MM.1S (cell line): ENCODE measurements around the gene CNNM3.

Source experiments
- DNase-seq: peaks from one replicate; pipeline ENCODE4 v3.0.0-alpha.2; 2015
- H2AFZ ChIP-seq: fragments of 300-600 bp; sonication (generic); 2 replicates; pipeline ENCODE4 v1.6.0; 2016; ENCODE audit warnings: antibody characterized with exemption, low read length
- H3F3A ChIP-seq: fragments of 300-600 bp; sonication (generic); 2 replicates; pipeline ENCODE4 v1.6.1; 2016; ENCODE audit warnings: mild to moderate bottlenecking, antibody characterized with exemption, low read length, moderate library complexity, mixed read lengths; ENCODE audit not compliant: insufficient read depth
- H3K27ac ChIP-seq: fragments of 300-600 bp; sonication (generic); 2 replicates; pipeline ENCODE4 v1.5.1; 2016; ENCODE audit warnings: mild to moderate bottlenecking, low read length
- H3K27me3 ChIP-seq: fragments of 300-600 bp; sonication (generic); replicated peaks from 2 replicates; pipeline ENCODE4 v1.6.0; 2016; ENCODE audit warnings: low read length; ENCODE audit not compliant: insufficient read depth
- H3K36me3 ChIP-seq: fragments of 300-600 bp; sonication (generic); replicated peaks from 2 replicates; pipeline ENCODE4 v1.6.1; 2016; ENCODE audit warnings: mild to moderate bottlenecking, low read length, mixed read lengths; ENCODE audit not compliant: insufficient read depth
- H3K4me1 ChIP-seq: fragments of 300-600 bp; sonication (generic); 2 replicates; pipeline ENCODE4 v1.6.1; 2016; ENCODE audit warnings: low read length, mixed read lengths
- H3K4me2 ChIP-seq: fragments of 300-600 bp; sonication (generic); 2 replicates; pipeline ENCODE4 v1.6.0; 2016; ENCODE audit warnings: low read depth, low read length
- H3K4me3 ChIP-seq: fragments of 300-600 bp; sonication (generic); 2 replicates; pipeline ENCODE4 v1.5.1; 2016; ENCODE audit warnings: low read length, mixed read lengths
- H3K79me2 ChIP-seq: fragments of 300-600 bp; sonication (generic); 2 replicates; pipeline ENCODE4 v1.6.1; 2016; ENCODE audit warnings: mixed run types, low read length, mixed read lengths
- H3K9ac ChIP-seq: fragments of 300-600 bp; sonication (generic); 2 replicates; pipeline ENCODE4 v1.6.1; 2016; ENCODE audit warnings: low read length, mixed read lengths
- H3K9me2 ChIP-seq: fragments of 300-600 bp; sonication (generic); replicated peaks from 2 replicates; pipeline ENCODE4 v1.6.1; 2016; ENCODE audit warnings: mild to moderate bottlenecking, low read length, mixed read lengths; ENCODE audit not compliant: insufficient read depth
- H3K9me3 ChIP-seq: fragments of 300-600 bp; sonication (generic); replicated peaks from 2 replicates; pipeline ENCODE4 v1.6.1; 2016; ENCODE audit warnings: mild to moderate bottlenecking, low read length, mixed read lengths; ENCODE audit not compliant: insufficient read depth
- H4K20me1 ChIP-seq: fragments of 300-600 bp; sonication (generic); 2 replicates; pipeline ENCODE4 v1.6.1; 2016; ENCODE audit warnings: mild to moderate bottlenecking, low read length, moderate library complexity, mixed read lengths; ENCODE audit not compliant: insufficient read depth
- EZH2 ChIP-seq: fragments of 300-600 bp; sonication (generic); optimal IDR thresholded peaks from 2 replicates; pipeline ENCODE3; 2017; ENCODE audit warnings: low read depth, mild to moderate bottlenecking, antibody characterized with exemption, low read length, mixed read lengths
- EZH2phosphoT487 ChIP-seq: fragments of 300-600 bp; sonication (generic); IDR thresholded peaks from 2 replicates; pipeline ENCODE4 v1.6.1; 2018; ENCODE audit warnings: antibody characterized with exemption, low read length
- TF ChIP-seq, protein P1 (sequence below): fragments of 300-600 bp; sonication (generic); IDR thresholded peaks from 2 replicates; pipeline ENCODE4 v1.5.1; 2016; ENCODE audit warnings: antibody characterized with exemption, low read length, mixed read lengths

CNNM3 gene

DNA sequence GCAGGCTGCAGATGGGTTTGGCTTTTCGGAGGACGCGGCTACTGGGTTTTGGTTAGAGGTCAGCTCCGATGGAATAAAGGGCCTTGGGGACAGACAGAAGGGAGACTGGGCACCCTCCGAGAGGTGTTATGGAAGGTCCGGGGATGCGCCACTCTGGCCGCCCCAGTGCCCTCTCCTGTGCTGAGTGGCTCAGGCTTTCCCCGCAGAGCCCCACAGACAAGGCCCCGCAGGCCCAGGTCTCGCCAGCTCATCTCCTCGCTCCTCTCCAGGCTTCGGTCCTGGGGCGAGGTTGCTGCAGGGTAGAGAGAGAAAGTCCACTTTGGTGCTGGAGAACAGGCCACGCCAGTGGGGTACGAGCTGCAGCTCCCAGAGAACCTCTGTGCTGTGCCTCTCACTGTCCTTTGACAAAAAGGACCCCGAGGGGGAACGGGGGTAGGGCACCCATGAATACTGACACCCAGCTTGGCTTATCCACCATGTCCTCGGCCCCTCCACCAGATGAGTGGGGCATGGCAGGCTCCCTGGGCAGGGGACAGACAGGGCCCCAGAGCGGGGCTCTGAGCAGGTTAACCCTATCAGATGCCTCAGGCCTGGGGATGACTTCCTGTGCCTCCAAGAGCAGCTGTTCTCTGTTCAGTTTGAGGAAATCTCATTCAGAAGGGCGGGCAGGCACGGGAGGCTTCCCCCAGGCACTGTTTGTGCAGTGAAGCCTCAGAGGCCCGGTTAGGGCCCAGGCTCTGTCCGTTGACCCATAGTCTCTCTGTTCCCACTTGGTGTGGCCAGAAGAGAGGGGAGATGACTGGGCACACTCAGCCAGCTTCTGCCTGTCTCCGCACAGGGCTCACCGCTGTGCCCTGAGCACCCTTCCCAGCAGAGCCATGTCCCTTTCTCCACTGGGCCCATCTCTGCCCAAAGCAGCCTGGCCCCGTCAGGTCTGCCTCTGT, 15.7 kb upstream of the CNNM3 start:
- Histone ChIP-seq H3K4me3 (no peak overlapping the region), H3K27ac (no peak overlapping the region), H3F3A (no peaks in the 10 kb centered on the region), H3K79me2 (no peaks in the 10 kb centered on the region), H3K36me3 (no peaks in the 10 kb centered on the region), H3K9ac (no peak overlapping the region), H3K4me1 (no peaks in the 10 kb centered on the region), H2AFZ (no peak overlapping the region), H3K9me2 (no peaks in the 10 kb centered on the region), H3K27me3 (no peaks in the 10 kb centered on the region), H3K9me3 (no peaks in the 10 kb centered on the region), H4K20me1 (no peaks in the 10 kb centered on the region), H3K4me2 (no peak overlapping the region)
- TF ChIP-seq EZH2 (no peak), EZH2phosphoT487 (no peak)
- TF ChIP-seq, protein P1, sequence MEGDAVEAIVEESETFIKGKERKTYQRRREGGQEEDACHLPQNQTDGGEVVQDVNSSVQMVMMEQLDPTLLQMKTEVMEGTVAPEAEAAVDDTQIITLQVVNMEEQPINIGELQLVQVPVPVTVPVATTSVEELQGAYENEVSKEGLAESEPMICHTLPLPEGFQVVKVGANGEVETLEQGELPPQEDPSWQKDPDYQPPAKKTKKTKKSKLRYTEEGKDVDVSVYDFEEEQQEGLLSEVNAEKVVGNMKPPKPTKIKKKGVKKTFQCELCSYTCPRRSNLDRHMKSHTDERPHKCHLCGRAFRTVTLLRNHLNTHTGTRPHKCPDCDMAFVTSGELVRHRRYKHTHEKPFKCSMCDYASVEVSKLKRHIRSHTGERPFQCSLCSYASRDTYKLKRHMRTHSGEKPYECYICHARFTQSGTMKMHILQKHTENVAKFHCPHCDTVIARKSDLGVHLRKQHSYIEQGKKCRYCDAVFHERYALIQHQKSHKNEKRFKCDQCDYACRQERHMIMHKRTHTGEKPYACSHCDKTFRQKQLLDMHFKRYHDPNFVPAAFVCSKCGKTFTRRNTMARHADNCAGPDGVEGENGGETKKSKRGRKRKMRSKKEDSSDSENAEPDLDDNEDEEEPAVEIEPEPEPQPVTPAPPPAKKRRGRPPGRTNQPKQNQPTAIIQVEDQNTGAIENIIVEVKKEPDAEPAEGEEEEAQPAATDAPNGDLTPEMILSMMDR, result no peak
- DNase-seq, result no peak

DNA sequence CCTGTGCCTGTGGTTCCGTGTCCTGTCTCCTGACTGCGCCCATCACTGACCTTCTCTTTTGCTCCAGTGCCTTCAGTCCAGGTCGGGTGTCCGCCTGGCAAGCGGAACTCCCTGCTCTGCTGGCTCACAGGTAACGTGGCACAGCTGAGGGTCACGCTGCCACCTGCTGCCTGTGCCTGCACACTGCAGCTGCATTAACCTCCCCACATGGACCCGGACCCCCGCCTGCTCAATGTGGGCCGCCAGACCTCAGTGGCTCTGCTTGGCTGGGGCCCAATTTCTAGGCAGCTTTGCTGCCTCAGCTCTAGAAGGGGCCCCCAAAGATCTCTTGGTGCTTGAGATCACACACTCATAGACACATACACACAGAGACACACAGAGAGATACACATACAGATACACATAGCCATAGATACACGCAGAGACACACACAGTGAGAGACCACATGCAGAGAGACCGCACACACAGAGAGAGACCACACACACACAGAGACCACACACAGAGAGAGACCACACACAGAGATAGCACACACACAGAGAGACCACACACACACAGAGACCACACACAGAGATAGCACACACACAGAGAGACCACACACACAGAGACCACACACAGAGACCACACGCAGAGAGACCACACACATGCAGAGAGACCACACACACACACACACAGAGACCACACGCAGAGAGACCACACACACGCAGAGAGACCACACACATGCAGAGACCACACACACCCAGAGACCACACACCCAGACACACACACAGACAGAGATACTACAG, 14.9 kb upstream of the CNNM3 start:
- Histone ChIP-seq H2AFZ (no peak overlapping the region), H3K9me2 (no peaks in the 10 kb centered on the region), H3K27ac (no peak overlapping the region), H3K4me3 (no peak overlapping the region), H3K36me3 (no peaks in the 10 kb centered on the region), H4K20me1 (no peaks in the 10 kb centered on the region), H3K9ac (no peak overlapping the region), H3K79me2 (no peaks in the 10 kb centered on the region), H3K4me2 (no peak overlapping the region), H3K27me3 (no peaks in the 10 kb centered on the region), H3K9me3 (no peaks in the 10 kb centered on the region), H3F3A (no peaks in the 10 kb centered on the region), H3K4me1 (no peaks in the 10 kb centered on the region)
- no peak for DNase-seq
- TF ChIP-seq, protein P1, result peak; percentile 77
- no peak for TF ChIP-seq EZH2phosphoT487

DNA sequence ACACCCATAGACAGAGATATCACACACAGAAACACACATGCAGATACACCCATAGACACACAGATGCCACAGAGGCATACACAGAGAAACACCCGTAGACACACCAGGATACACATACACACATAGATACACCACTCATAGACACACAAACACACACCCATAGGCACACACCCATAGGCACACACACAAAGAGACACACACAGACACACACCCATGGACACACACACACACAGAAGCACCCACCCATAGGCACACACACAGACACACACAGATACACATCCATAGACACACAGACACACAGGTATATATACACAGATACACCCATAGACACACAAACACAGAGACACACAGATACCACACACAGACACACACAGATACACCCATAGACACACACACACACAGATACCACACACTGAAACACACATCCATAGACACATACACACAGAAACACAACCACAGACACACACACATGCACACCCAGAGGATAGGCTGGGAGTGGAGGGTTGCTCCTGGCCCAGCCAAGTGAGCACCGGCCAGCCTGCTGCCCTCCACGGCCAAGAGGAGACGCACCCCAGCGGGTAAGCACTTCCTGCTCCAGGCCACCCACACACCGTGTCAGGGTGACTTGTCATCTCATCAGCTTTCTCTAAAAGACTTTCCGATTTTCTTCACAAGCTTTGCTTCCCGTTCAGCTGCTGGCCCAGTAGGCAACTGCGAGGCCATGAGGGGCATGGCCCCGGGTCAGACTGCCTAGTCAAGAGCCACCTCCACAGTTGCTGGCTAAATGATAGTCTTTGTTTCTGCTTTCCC, 14.1 kb upstream of the CNNM3 start:
- no peak overlapping the region for H3K27ac ChIP-seq
- no peaks in the 10 kb centered on the region for H3K4me1 ChIP-seq
- H2AFZ ChIP-seq, result no peak overlapping the region
- H3K9me3 ChIP-seq, result no peaks in the 10 kb centered on the region
- H3K79me2 ChIP-seq, result no peaks in the 10 kb centered on the region
- H3K4me2 ChIP-seq, result no peak overlapping the region
- no peaks in the 10 kb centered on the region for H3K36me3 ChIP-seq
- TF ChIP-seq EZH2 (no peak), EZH2phosphoT487 (no peak)
- TF ChIP-seq, protein P1, result no peak
- no peak overlapping the region for H3K9ac ChIP-seq
- no peak overlapping the region for H3K4me3 ChIP-seq
- DNase-seq, result no peak
- H3F3A ChIP-seq, result no peaks in the 10 kb centered on the region
- no peaks in the 10 kb centered on the region for H3K27me3 ChIP-seq
- no peaks in the 10 kb centered on the region for H3K9me2 ChIP-seq
- no peaks in the 10 kb centered on the region for H4K20me1 ChIP-seq
